GM23338 (cell line): ENCODE data around the gene NGB. TPM values are rescaled to one million over a fixed set of nuclear protein-coding genes. Genes with fewer than 3 reads are reported as not detected.

ENCODE experiments used
- ATAC-seq: fragments of 200-7000 bp; cut with Tn5 transposase; 3 replicates; pipeline ENCODE4 v1.9.1; 2020
- DNase-seq: peaks from one replicate; pipeline ENCODE4 v3.0.0-alpha.2; 2015; ENCODE audit warnings: low spot score
- H2AFZ ChIP-seq: fragments of 200-600 bp; sonication (generic); 2 replicates; pipeline ENCODE4 v1.8.0; 2016; ENCODE audit warnings: antibody characterized with exemption, mild to moderate bottlenecking, moderate library complexity
- H3F3A ChIP-seq: fragments of 200-600 bp; sonication (generic); replicated peaks from 2 replicates; pipeline ENCODE4 v1.8.0; 2017; ENCODE audit warnings: antibody characterized with exemption, mixed run types, low read depth
- H3K27ac ChIP-seq: fragments of 200-600 bp; sonication (generic); 2 replicates; pipeline ENCODE4 v1.6.1; 2016; ENCODE audit warnings: low read depth
- H3K27me3 ChIP-seq: fragments of 200-600 bp; sonication (generic); 2 replicates; pipeline ENCODE4 v1.8.0; 2016; ENCODE audit warnings: mild to moderate bottlenecking, mixed run types, moderate library complexity; ENCODE audit not compliant: insufficient read depth
- H3K36me3 ChIP-seq: fragments of 200-600 bp; sonication (generic); 2 replicates; pipeline ENCODE4 v1.8.0; 2016; ENCODE audit warnings: mild to moderate bottlenecking; ENCODE audit not compliant: insufficient read depth
- H3K4me1 ChIP-seq: fragments of 200-600 bp; sonication (generic); 2 replicates; pipeline ENCODE4 v1.8.0; 2016; ENCODE audit warnings: mild to moderate bottlenecking, moderate library complexity; ENCODE audit not compliant: insufficient read depth
- H3K4me2 ChIP-seq: fragments of 200-600 bp; sonication (generic); 2 replicates; pipeline ENCODE4 v1.7.1; 2017; ENCODE audit warnings: mixed run types
- H3K4me3 ChIP-seq: fragments of 200-600 bp; sonication (generic); 2 replicates; pipeline ENCODE4 v1.6.1; 2016; ENCODE audit warnings: mixed run types
- H3K79me2 ChIP-seq: fragments of 200-600 bp; sonication (generic); replicated peaks from 2 replicates; pipeline ENCODE4 v1.8.0; 2017; ENCODE audit warnings: mild to moderate bottlenecking; ENCODE audit not compliant: insufficient read depth
- H3K9me2 ChIP-seq: fragments of 200-600 bp; sonication (generic); 2 replicates; pipeline ENCODE4 v1.8.0; 2017; ENCODE audit not compliant: insufficient read depth
- H4K20me1 ChIP-seq: fragments of 200-600 bp; sonication (generic); replicated peaks from 2 replicates; pipeline ENCODE4 v1.8.0; 2017; ENCODE audit warnings: mild to moderate bottlenecking; ENCODE audit not compliant: insufficient read depth
- H3K27ac Mint-ChIP-seq: 2 replicates; pipeline ENCODE4 v1.8.0; 2020; ENCODE audit warnings: inconsistent platforms, mild to moderate bottlenecking, moderate library complexity, mixed read lengths
- H3K27me3 Mint-ChIP-seq: 3 replicates; pipeline ENCODE4 v1.8.0; 2022; ENCODE audit warnings: low read depth, mild to moderate bottlenecking, moderate library complexity, mixed read lengths, inconsistent platforms; ENCODE audit not compliant: insufficient read depth, poor library complexity
- H3K36me3 Mint-ChIP-seq: 3 replicates; pipeline ENCODE4 v1.8.0; 2021; ENCODE audit warnings: low read depth, mild to moderate bottlenecking, inconsistent platforms, moderate library complexity, mixed read lengths
- H3K4me1 Mint-ChIP-seq: 3 replicates; pipeline ENCODE4 v1.8.0; 2020; ENCODE audit warnings: mild to moderate bottlenecking, inconsistent platforms, mixed read lengths
- H3K4me3 Mint-ChIP-seq: 3 replicates; pipeline ENCODE4 v1.8.0; 2021; ENCODE audit warnings: moderate library complexity, mild to moderate bottlenecking, inconsistent platforms, mixed read lengths
- H3K9me3 Mint-ChIP-seq: 3 replicates; pipeline ENCODE4 v1.8.0; 2020; ENCODE audit warnings: moderate library complexity, mild to moderate bottlenecking, inconsistent platforms, mixed read lengths
- CREB1 ChIP-seq: fragments of 250-450 bp; sonication (Bioruptor Pico); IDR thresholded peaks from 2 replicates; pipeline ENCODE4 v1.5.0; 2020; ENCODE audit warnings: low read depth, mild to moderate bottlenecking, moderate library complexity
- CTCF ChIP-seq, 2 experiments: fragments of 200-600 bp in 1 of 2; sonication (generic) in 1 of 2; conservative IDR thresholded peaks; 2 replicates each; pipeline versions ENCODE4 v1.5.1 to v1.6.1; 2016 to 2017; ENCODE audit warnings: antibody characterized with exemption in 2 of 2, low read depth in 2 of 2, mild to moderate bottlenecking in 2 of 2, moderate library complexity in 1 of 2
- ETS1 ChIP-seq: IDR thresholded peaks from 2 replicates; pipeline ENCODE4 v1.6.1; 2016; ENCODE audit warnings: antibody characterized with exemption
- EZH2 ChIP-seq: fragments of 200-600 bp; sonication (generic); IDR thresholded peaks from one replicate; pipeline ENCODE4 v1.8.0; 2017; ENCODE audit warnings: antibody characterized with exemption, mild to moderate bottlenecking, low read depth; ENCODE audit not compliant: unreplicated experiment
- EZH2phosphoT487 ChIP-seq: fragments of 200-600 bp; sonication (generic); IDR thresholded peaks from one replicate; pipeline ENCODE4 v1.8.1; 2018; ENCODE audit warnings: antibody characterized with exemption; ENCODE audit not compliant: unreplicated experiment
- JUNB ChIP-seq: IDR thresholded peaks from one replicate; pipeline ENCODE4 v1.6.1; 2016; ENCODE audit warnings: antibody characterized with exemption; ENCODE audit not compliant: unreplicated experiment
- NANOG ChIP-seq: IDR thresholded peaks from 2 replicates; pipeline ENCODE4 v1.6.1; 2016; ENCODE audit warnings: antibody characterized with exemption, borderline replicate concordance
- POLR2AphosphoS5 ChIP-seq: IDR thresholded peaks from 2 replicates; pipeline ENCODE4 v1.6.1; 2016; ENCODE audit warnings: antibody characterized with exemption, low read depth
- REST ChIP-seq: IDR thresholded peaks from one replicate; pipeline ENCODE4 v1.6.1; 2018; ENCODE audit warnings: antibody characterized with exemption; ENCODE audit not compliant: unreplicated experiment
- STAT1 ChIP-seq: IDR thresholded peaks from one replicate; pipeline ENCODE4 v1.6.1; 2016; ENCODE audit warnings: antibody characterized with exemption; ENCODE audit not compliant: unreplicated experiment
- ZNF114 ChIP-seq: fragments of 250-450 bp; sonication (Bioruptor Pico); IDR thresholded peaks from 2 replicates; pipeline ENCODE4 v1.5.0; 2020; ENCODE audit warnings: mild to moderate bottlenecking, moderate library complexity
- ZNF331 ChIP-seq: fragments of 250-450 bp; sonication (Bioruptor Pico); IDR thresholded peaks from 2 replicates; pipeline ENCODE4 v1.5.0; 2020; ENCODE audit warnings: low read depth, mild to moderate bottlenecking, moderate library complexity
- ZNF462 ChIP-seq: fragments of 250-450 bp; sonication (Bioruptor Pico); IDR thresholded peaks from 2 replicates; pipeline ENCODE4 v1.5.0; 2020; ENCODE audit warnings: mild to moderate bottlenecking, moderate library complexity
- polyA plus RNA-seq: library from polyadenylated mRNA; unstranded; fragments of >200 nt; fragmentation: Nextera tagmentation; extraction: Ambion mirVana; gene quantifications from 2 replicates; pipeline ENCODE4 v1.2.1, GENCODE V29; 2016
- total RNA-seq: library from RNA; depleted of rRNA; stranded (reverse); fragments of >200 nt; shearing (Covaris generic); gene quantifications from 2 replicates; pipeline ENCODE4 v1.2.3, GENCODE V29; 2014

NGB gene
- total and polyA plus RNA-seq, 2 experiments from 2014 or later, result 0.21 to 1.0 TPM

GRCh38 chr14:77306416-77306815, 35.4 kb upstream of the NGB start:
- TF ChIP-seq REST (no peak), ETS1 (no peak), ZNF114 (CRISPR knock-in tag) (no peak), POLR2AphosphoS5 (no peak), EZH2phosphoT487 (no peak), JUNB (no peak), CREB1 (no peak), CTCF (conservative IDR thresholded peaks at IDR 0.05; ENCODE audit: low read depth in 2 of 2) (no peak), ZNF462 (CRISPR knock-in tag) (no peak), ZNF331 (CRISPR knock-in tag) (no peak), NANOG (no peak), STAT1 (no peak), EZH2 (no peak)
- H3K36me3 ChIP-seq, result no peaks in the 10 kb centered on the region; the same call in 1 of the 2 replicates
- no peaks in the 10 kb centered on the region for H3K27me3 ChIP-seq
- no peaks in the 10 kb centered on the region for H3K9me3 Mint-ChIP-seq
- ATAC-seq (no peak), DNase-seq (no peak)
- H3K27ac ChIP-seq, result 0 out of 2 replicates have a peak overlapping the region, but pooled peaks have one; percentile 39
- H3K79me2 ChIP-seq, result 0 out of 2 replicates have a peak, but pooled peaks cover 4% of the 10 kb centered on the region
- H3K4me3 ChIP-seq, result no peak overlapping the region
- peaks cover 2% of the 10 kb centered on the region for H3K27me3 Mint-ChIP-seq
- H2AFZ ChIP-seq, result no peak overlapping the region
- no peaks in the 10 kb centered on the region for H3K4me1 ChIP-seq
- peaks cover 4% of the 10 kb centered on the region; the same call in 1 of the 3 replicates for H3K4me1 Mint-ChIP-seq
- H3K4me2 ChIP-seq, result no peak overlapping the region
- H4K20me1 ChIP-seq, result no peaks in the 10 kb centered on the region; the same call in 1 of the 2 replicates
- no peaks in the 10 kb centered on the region; the same call in 2 of the 3 replicates for H3K36me3 Mint-ChIP-seq
- no peak overlapping the region for H3K4me3 Mint-ChIP-seq
- no peaks in the 10 kb centered on the region for H3K9me2 ChIP-seq
- no peaks in the 10 kb centered on the region; the same call in 1 of the 2 replicates for H3F3A ChIP-seq
- no peak overlapping the region for H3K27ac Mint-ChIP-seq
